GM19351 (cell line): ENCODE data around the gene PRM3.
"Not testable (repeated sequence)": the region's sequence is repeated elsewhere in the genome, so short reads cannot be mapped to it uniquely, and the experiment has no call there.

ENCODE experiments used
- ATAC-seq: cut with Tn5 transposase; IDR thresholded peaks from one replicate; pipeline ENCODE4 v1.9.1; 2021; ENCODE audit warnings: mild to moderate bottlenecking, moderate library complexity; ENCODE audit not compliant: unreplicated experiment

The PRM3 gene

GRCh38 chr16:11306381-11306780, 33.0 kb upstream of the PRM3 start:
- ATAC-seq = no peak

- ATAC-seq = no peak
Observed at GRCh38 chr16:11303405-11304138, 30.1 kb upstream of the PRM3 start.

- no peak for ATAC-seq
Observed at GRCh38 chr16:11302977-11303376, 29.5 kb upstream of the PRM3 start.

- ATAC-seq = no peak
Observed at GRCh38 chr16:11301645-11302501, 28.4 kb upstream of the PRM3 start.

GRCh38 chr16:11300560-11300892, 27.1 kb upstream of the PRM3 start:
- ATAC-seq = no peak

GRCh38 chr16:11299865-11300559, 26.6 kb upstream of the PRM3 start:
- ATAC-seq = no peak

- not testable (repeated sequence) for ATAC-seq
Observed at GRCh38 chr16:11298950-11299547, 25.6 kb upstream of the PRM3 start.

GRCh38 chr16:11298143-11298900, 24.9 kb upstream of the PRM3 start:
- ATAC-seq = no peak

GRCh38 chr16:11297492-11298142, 24.2 kb upstream of the PRM3 start:
- ATAC-seq = peak; percentile 74

GRCh38 chr16:11296706-11297491, 23.5 kb upstream of the PRM3 start:
- peak; percentile 26 for ATAC-seq

GRCh38 chr16:11296351-11296705, 22.9 kb upstream of the PRM3 start:
- ATAC-seq = no peak

GRCh38 chr16:11295672-11296071, 22.2 kb upstream of the PRM3 start:
- no peak for ATAC-seq

GRCh38 chr16:11292076-11292748, 18.8 kb upstream of the PRM3 start:
- ATAC-seq = no peak

GRCh38 chr16:11291091-11291703, 17.8 kb upstream of the PRM3 start:
- no peak for ATAC-seq

GRCh38 chr16:11290102-11290893, 16.9 kb upstream of the PRM3 start:
- ATAC-seq = no peak

- ATAC-seq = not testable (repeated sequence)
Observed at GRCh38 chr16:11289696-11290095, 16.3 kb upstream of the PRM3 start.

- ATAC-seq = no peak
Observed at GRCh38 chr16:11289202-11289601, 15.8 kb upstream of the PRM3 start.

GRCh38 chr16:11285842-11286241, 12.4 kb upstream of the PRM3 start:
- no peak for ATAC-seq
